Measurements from ENCODE around the gene ANKRD29. TPM values are rescaled to one million over a fixed set of nuclear protein-coding genes. Genes with fewer than 3 reads are reported as not detected.

The ANKRD29 gene
- total and polyA plus RNA-seq, 2 of the 4 experiments (the other 2 are of a cell fraction) = 0.18 to 0.31 TPM

GRCh38 chr18:23575309-23575651, 87.4 kb downstream of the ANKRD29 start:
- H3K27ac ChIP-seq (ENCODE audit: insufficient read depth, low read length) = no peak overlapping the region
- H3K4me3 ChIP-seq (ENCODE audit: insufficient read depth, low read depth, low read length) = no peak overlapping the region
- H2BK5ac ChIP-seq (ENCODE audit: low read depth, low read length, poor library complexity, severe bottlenecking) = no peak overlapping the region
- H3K9me1 ChIP-seq (ENCODE audit: insufficient read depth, low read length) = peaks cover 19% of the 10 kb centered on the region
- no peak overlapping the region for H2AK9ac ChIP-seq (replicated peaks; ENCODE audit: low read depth, low read length, poor library complexity)
- WGBS, 2 experiments (ENCODE audit: extremely low coverage in 2 of 2, insufficient read length in 1 of 2) = no CpG with 5 or more reads among the region's 7 CpGs
- H3K36me3 ChIP-seq (ENCODE audit: control insufficient read depth, insufficient read depth, low read length) = peaks cover 19% of the 10 kb centered on the region
- DNase-seq (no peak), ATAC-seq (ENCODE audit: low read depth) (no peak)
- H2BK20ac ChIP-seq (ENCODE audit: low read depth, low read length) = no peak overlapping the region
- no peak overlapping the region for H2BK120ac ChIP-seq (ENCODE audit: low read depth, low read length)
- H4K5ac ChIP-seq (ENCODE audit: low read depth, low read length) = no peak overlapping the region
- ChIA-PET POLR2A (ENCODE audit: unreplicated experiment) (no interaction called here), CTCF (no interaction called here)
- TF ChIP-seq CEBPB (IDR thresholded peaks at IDR 0.05; ENCODE audit: low read depth, low read length) = peak; percentile 13; the same call in 1 of the 2 replicates
- TF ChIP-seq SMC3 (IDR thresholded peaks at IDR 0.05; ENCODE audit: low read depth, low read length) = no peak
- TF ChIP-seq MAZ (IDR thresholded peaks at IDR 0.05; ENCODE audit: borderline replicate concordance, low read depth, low read length) = no peak
- no peak overlapping the region for H3K14ac ChIP-seq (replicated peaks; ENCODE audit: low read depth, low read length)
- intact Hi-C loops (cut with micrococcal nuclease) (no loop called here), in situ Hi-C loops (cut with MboI; ENCODE audit: low sequenced_read_pairs) (no loop called here), dilution Hi-C loops (cut with HindIII; ENCODE audit: low sequenced_read_pairs, unreplicated experiment) (no loop called here)
- H4K20me1 ChIP-seq (ENCODE audit: insufficient read depth, low read length) = peaks cover 49% of the 10 kb centered on the region
- no peak overlapping the region for H3K4ac ChIP-seq (ENCODE audit: low read depth, low read length)
- peaks cover 33 to 40% of the 10 kb centered on the region in 2 experiments for H3K79me1 ChIP-seq (ENCODE audit: low read depth in 1 of 2, low read length in 2 of 2)
- no peak overlapping the region for H3K4me2 ChIP-seq (ENCODE audit: low read depth, low read length)
- no peak overlapping the region for H2BK15ac ChIP-seq (ENCODE audit: low read depth, low read length)
- H3K23ac ChIP-seq (ENCODE audit: low read depth, low read length) = no peak overlapping the region
- H3K18ac ChIP-seq (ENCODE audit: low read depth, low read length) = no peak overlapping the region
- H4K8ac ChIP-seq (ENCODE audit: low read depth in 2 of 2, low read length in 2 of 2) = no peak overlapping the region
- no peak overlapping the region for H4K91ac ChIP-seq (ENCODE audit: insufficient read depth, low read depth, low read length)
- no peak overlapping the region for H3K56ac ChIP-seq (ENCODE audit: extremely low read depth, insufficient read depth, low read length)
- H2AK5ac ChIP-seq (ENCODE audit: low read depth, low read length) = no peak overlapping the region
- BruUV-seq (replicated peaks) = no TSS peak
- no peak overlapping the region for H3K9ac ChIP-seq (ENCODE audit: low read depth, low read length)
- H3K27me3 ChIP-seq (ENCODE audit: control insufficient read depth, insufficient read depth, low read length) = peaks cover 5% of the 10 kb centered on the region; the same call in 1 of the 2 replicates
- peaks cover 4% of the 10 kb centered on the region; the same call in 1 of the 2 replicates for H3K4me1 ChIP-seq (ENCODE audit: control insufficient read depth, insufficient read depth, low read length)
- no peaks in the 10 kb centered on the region for H3K9me3 ChIP-seq (ENCODE audit: control insufficient read depth, insufficient read depth, low read length)
- no peak overlapping the region for H2AFZ ChIP-seq (replicated peaks; ENCODE audit: low read length, poor library complexity)

All from IMR-90 (cell line).